ENCODE data around the gene COL13A1. TPM values are rescaled to one million over a fixed set of nuclear protein-coding genes. Genes with fewer than 3 reads are reported as not detected.

Gene COL13A1
- total and polyA plus RNA-seq, 10 donors: 4.1 to 16.1 (median 9.5) TPM

- peaks cover 0 to 13% (median 3%) of the 10 kb centered on the region in 6 donors for H3K4me1 ChIP-seq
- WGBS, 5 donors: 76 to 88% (median 84%) methylated on average over 9 to 10 of the region's 10 CpGs
- intact Hi-C loops (cut with DNase I; ENCODE audit: low total_unique reads): no loop called here
- H3K9me3 ChIP-seq: no peaks in the 10 kb centered on the region
- peaks cover 0 to 11% (median 0%) of the 10 kb centered on the region in 7 donors for H3K27me3 ChIP-seq (replicated peaks in 1 of 7)
- no peak for TF ChIP-seq POLR2A (IDR thresholded peaks at IDR 0.05)
- TF ChIP-seq CTCF (IDR thresholded peaks at IDR 0.05 in 8 of 11, conservative IDR thresholded peaks at IDR 0.05 in 3 of 11): no peak
- H3K4me3 ChIP-seq: no peak overlapping the region
- no peak overlapping the region for H3K27ac ChIP-seq
- DNase-seq: no peak
- H3K36me3 ChIP-seq: no peaks in the 10 kb centered on the region
Measured at GRCh38 chr10:69854511-69855345, 53.0 kb downstream of the COL13A1 start.

DNA sequence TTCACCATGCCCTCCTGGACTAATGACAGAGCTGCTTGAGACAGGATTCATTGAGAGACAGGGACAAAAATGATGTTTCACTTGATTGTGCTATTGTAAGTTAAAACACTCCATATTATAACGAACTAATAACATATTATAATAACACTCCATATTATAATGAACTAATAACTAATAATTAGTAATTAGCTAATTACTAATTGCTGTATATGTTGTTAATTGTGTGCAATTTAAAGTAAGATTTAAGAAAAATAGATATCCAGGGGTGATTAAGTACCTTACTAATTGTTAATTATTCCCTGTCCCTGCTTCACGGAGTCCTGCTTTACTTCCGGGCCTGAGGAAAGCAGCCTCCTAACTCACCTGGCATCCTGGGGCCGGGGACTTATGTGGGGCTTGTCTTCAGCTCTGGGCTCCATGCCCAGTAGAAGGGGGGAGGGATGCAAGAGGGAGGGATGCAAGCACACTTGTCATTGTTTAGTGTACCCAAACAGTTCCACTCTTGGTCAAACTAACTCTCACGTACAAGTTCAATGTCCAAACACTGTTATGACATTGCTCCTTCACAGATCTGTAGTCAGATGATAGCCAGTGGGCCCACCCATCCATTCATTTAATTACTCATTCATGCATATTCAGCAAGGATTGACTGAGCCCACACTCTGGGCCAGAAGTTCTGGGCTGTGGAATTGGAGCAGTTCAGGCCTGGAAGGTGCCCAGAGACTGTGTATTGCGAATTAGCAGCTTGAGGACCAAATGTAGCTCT lies 53.8 kb downstream of the COL13A1 start:
- DNase-seq: no peak
- H3K4me3 ChIP-seq: no peak overlapping the region
- intact Hi-C loops (cut with DNase I; ENCODE audit: low total_unique reads): no loop called here
- peaks cover 0 to 17% (median 0%) of the 10 kb centered on the region in 7 donors for H3K27me3 ChIP-seq (replicated peaks in 1 of 7)
- 75 to 89% (median 84%) methylated on average over 6 of the region's 6 CpGs for WGBS, 5 donors
- no peaks in the 10 kb centered on the region for H3K36me3 ChIP-seq
- H3K4me1 ChIP-seq: peaks cover 0 to 13% (median 3%) of the 10 kb centered on the region in 6 donors
- TF ChIP-seq POLR2A (IDR thresholded peaks at IDR 0.05) (no peak), POLR2AphosphoS5 (IDR thresholded peaks at IDR 0.05) (no peak), CTCF (IDR thresholded peaks at IDR 0.05 in 8 of 11, conservative IDR thresholded peaks at IDR 0.05 in 3 of 11) (no peak)
- H3K9me3 ChIP-seq: no peaks in the 10 kb centered on the region
- no peak overlapping the region for H3K27ac ChIP-seq

- H3K9me3 ChIP-seq: no peaks in the 10 kb centered on the region
- H3K27me3 ChIP-seq (replicated peaks in 1 of 7): peaks cover 0 to 28% (median 0%) of the 10 kb centered on the region in 7 donors
- WGBS, 5 donors: 44 to 62% (median 59%) methylated on average over 7 of the region's 7 CpGs
- DNase-seq: no peak
- TF ChIP-seq POLR2A (IDR thresholded peaks at IDR 0.05) (no peak), CTCF (IDR thresholded peaks at IDR 0.05 in 8 of 11, conservative IDR thresholded peaks at IDR 0.05 in 3 of 11) (no peak), POLR2AphosphoS5 (IDR thresholded peaks at IDR 0.05) (peak in 1 of 3 donors; percentile 26)
- H3K27ac ChIP-seq: no peak overlapping the region
- intact Hi-C loops (cut with DNase I; ENCODE audit: low total_unique reads): no loop called here
- H3K36me3 ChIP-seq: no peaks in the 10 kb centered on the region
- peaks cover 0 to 13% (median 3%) of the 10 kb centered on the region in 6 donors for H3K4me1 ChIP-seq
- no peak overlapping the region for H3K4me3 ChIP-seq
Measured at GRCh38 chr10:69856601-69857166, 55.0 kb downstream of the COL13A1 start.
